ENCODE measurements around the gene FAM219B.

FAM219B gene

GRCh38 chr15:74878273-74878672 is 28.4 kb downstream of the FAM219B start:
- in situ Hi-C loops (cut with MboI; ENCODE audit: low sequenced_read_pairs): no loop called here

- in situ Hi-C loops (cut with MboI; ENCODE audit: low sequenced_read_pairs): no loop called here
Measured at GRCh38 chr15:74873756-74874424, 32.8 kb downstream of the FAM219B start.

GRCh38 chr15:74873036-74873755 is 33.5 kb downstream of the FAM219B start, which contains the start of gene SCAMP2:
SCAMP2 (minus strand) TSS chr15:74873365; CDS start chr15:74873255, 110 bp downstream.
- in situ Hi-C loops (cut with MboI; ENCODE audit: low sequenced_read_pairs): no loop called here

GRCh38 chr15:74872702-74873035 is 34.0 kb downstream of the FAM219B start:
- in situ Hi-C loops (cut with MboI; ENCODE audit: low sequenced_read_pairs): no loop called here

GRCh38 chr15:74870436-74871215 is 36.0 kb downstream of the FAM219B start:
- in situ Hi-C loops (cut with MboI; ENCODE audit: low sequenced_read_pairs): no loop called here

- in situ Hi-C loops (cut with MboI; ENCODE audit: low sequenced_read_pairs): no loop called here
Measured at GRCh38 chr15:74869726-74870407, 36.8 kb downstream of the FAM219B start.

GRCh38 chr15:74869372-74869725 is 37.3 kb downstream of the FAM219B start:
- in situ Hi-C loops (cut with MboI; ENCODE audit: low sequenced_read_pairs): no loop called here

GRCh38 chr15:74868059-74868458 is 38.6 kb downstream of the FAM219B start:
- in situ Hi-C loops (cut with MboI; ENCODE audit: low sequenced_read_pairs): no loop called here

- in situ Hi-C loops (cut with MboI; ENCODE audit: low sequenced_read_pairs): no loop called here
Measured at GRCh38 chr15:74867466-74868038, 39.1 kb downstream of the FAM219B start.

- in situ Hi-C loops (cut with MboI; ENCODE audit: low sequenced_read_pairs): no loop called here
Measured at GRCh38 chr15:74866090-74866489, 40.6 kb downstream of the FAM219B start.

- in situ Hi-C loops (cut with MboI; ENCODE audit: low sequenced_read_pairs): no loop called here
Measured at GRCh38 chr15:74865316-74865715, 41.3 kb downstream of the FAM219B start.

- in situ Hi-C loops (cut with MboI; ENCODE audit: low sequenced_read_pairs): no loop called here
Measured at GRCh38 chr15:74864296-74864695, 42.4 kb downstream of the FAM219B start.

GRCh38 chr15:74863239-74864056 is 43.2 kb downstream of the FAM219B start:
- in situ Hi-C loops (cut with MboI; ENCODE audit: low sequenced_read_pairs): no loop called here

- in situ Hi-C loops (cut with MboI; ENCODE audit: low sequenced_read_pairs): no loop called here
Measured at GRCh38 chr15:74858369-74858740, 48.3 kb downstream of the FAM219B start.

- in situ Hi-C loops (cut with MboI; ENCODE audit: low sequenced_read_pairs): no loop called here
Measured at GRCh38 chr15:74857671-74858368, 48.8 kb downstream of the FAM219B start.

GRCh38 chr15:74857082-74857655 is 49.5 kb downstream of the FAM219B start:
- in situ Hi-C loops (cut with MboI; ENCODE audit: low sequenced_read_pairs): no loop called here

GRCh38 chr15:74856537-74856936 is 50.1 kb downstream of the FAM219B start:
- in situ Hi-C loops (cut with MboI; ENCODE audit: low sequenced_read_pairs): no loop called here

GRCh38 chr15:74855857-74856256 is 50.8 kb downstream of the FAM219B start:
- in situ Hi-C loops (cut with MboI; ENCODE audit: low sequenced_read_pairs): no loop called here

GRCh38 chr15:74854453-74855022 is 52.1 kb downstream of the FAM219B start:
- in situ Hi-C loops (cut with MboI; ENCODE audit: low sequenced_read_pairs): no loop called here
